HG02981 (cell line): Measurements from ENCODE around the gene ACAD8.
"Not testable (repeated sequence)": the region's sequence is repeated elsewhere in the genome, so short reads cannot be mapped to it uniquely, and the experiment has no call there.

Source experiments
- ATAC-seq: cut with Tn5 transposase; IDR thresholded peaks from one replicate; pipeline ENCODE4 v1.9.1; 2021; ENCODE audit warnings: mild to moderate bottlenecking, moderate library complexity; ENCODE audit not compliant: unreplicated experiment

ACAD8 gene

DNA sequence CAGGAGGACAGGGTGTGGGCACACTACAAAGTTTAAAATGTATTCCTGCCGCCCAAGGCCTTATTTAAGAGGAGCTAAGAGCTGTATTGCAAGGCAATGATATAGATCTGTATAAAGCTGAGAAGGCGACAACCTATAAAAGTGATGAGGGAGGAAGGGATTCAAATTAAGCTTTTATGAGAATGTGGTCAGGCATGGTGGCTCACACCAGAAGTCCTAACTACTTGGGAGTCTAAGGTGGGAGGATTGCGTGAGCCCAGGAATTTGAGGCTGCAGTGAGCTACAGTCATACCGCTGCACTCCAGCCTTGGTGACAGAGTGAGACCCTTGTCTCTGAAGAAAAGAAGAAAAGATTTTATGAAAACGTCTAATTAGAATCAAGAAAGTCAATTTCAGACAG, 13.1 kb downstream of the ACAD8 start:
- ATAC-seq, result no peak

DNA sequence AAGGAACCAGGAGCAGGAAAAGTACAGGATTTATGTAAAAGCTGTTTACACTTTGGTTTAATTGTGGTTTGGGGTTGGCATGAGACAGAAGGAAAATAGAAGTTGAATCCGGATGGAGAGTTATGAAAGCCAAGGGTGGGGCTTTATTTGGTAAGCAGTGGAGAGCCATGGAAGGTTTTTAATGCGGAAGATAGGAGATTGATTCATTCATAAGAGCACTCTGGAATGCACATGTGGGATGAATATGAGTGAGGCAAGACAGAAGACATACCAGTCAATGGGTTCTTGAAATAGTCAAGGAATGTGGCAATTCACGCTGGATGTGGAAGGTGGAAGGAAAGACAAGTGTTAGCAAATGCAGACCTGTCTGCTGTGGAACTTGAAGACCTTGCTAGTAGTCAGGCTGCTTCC, 13.5 kb downstream of the ACAD8 start:
- ATAC-seq, result no peak

GRCh38 chr11:134267461-134267860, 14.1 kb downstream of the ACAD8 start:
- ATAC-seq, result no peak

DNA sequence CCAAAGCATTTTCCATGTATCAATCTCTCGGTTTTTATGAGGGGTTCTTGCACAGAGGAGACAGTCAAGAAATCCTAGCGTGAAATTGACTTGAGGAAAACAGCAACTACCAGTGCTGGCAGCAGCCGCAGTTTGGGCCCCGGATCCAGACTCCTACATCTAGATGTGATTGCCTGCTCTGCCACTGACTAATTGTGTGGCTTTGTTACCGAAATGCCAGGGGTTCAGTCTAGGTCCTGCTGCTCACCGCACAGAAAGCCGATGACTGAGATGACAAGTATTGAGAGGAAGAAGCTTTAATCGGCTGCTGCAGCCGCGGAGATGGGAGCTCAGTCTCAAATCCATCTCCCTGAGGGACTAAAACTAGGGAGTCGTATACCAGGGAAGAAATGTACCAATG, 14.6 kb downstream of the ACAD8 start:
- no peak for ATAC-seq

DNA sequence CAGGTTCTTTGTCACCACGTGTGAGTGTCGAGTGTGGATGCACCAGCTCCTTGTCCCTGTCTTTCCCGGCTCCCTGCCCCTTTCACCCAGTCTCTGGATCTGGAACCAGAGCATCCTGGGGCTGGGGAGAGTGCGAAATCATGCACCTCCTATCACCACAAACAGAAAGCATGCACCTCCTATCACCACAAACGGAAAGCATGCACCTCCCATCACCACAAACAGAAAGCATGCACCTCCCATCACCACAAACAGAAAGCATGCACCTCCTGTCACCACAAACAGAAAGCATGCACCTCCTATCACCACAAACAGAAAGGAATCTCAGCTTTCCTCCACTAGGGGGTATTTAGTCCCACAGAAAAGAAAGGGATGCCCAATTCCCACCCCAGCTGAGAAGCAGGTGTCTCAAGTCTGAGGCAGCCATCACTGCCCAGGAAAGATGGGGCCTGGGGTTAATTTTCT, 16.9 kb downstream of the ACAD8 start:
- ATAC-seq, result no peak

DNA sequence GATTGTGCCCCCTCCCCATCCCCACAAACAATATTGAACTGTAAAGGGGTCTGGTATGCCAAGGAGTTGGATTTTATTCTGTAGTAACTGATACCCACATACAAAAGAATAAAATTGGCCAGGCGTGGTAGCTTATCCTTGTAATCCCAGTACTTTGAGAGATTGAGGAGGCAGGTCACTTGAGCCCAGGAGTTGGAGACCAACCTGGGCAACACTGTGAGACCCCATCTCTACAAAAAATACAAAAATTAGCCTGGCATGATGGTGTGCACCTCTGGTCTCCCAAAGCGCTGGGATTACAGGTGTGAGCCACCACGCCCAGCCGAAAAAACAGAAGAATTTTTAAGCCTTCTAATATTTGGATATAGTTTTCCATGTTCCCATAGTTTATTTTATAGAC, 18.6 kb downstream of the ACAD8 start:
- ATAC-seq, result no peak

GRCh38 chr11:134272381-134273316, 19.3 kb downstream of the ACAD8 start:
- ATAC-seq, result no peak

- no peak for ATAC-seq
Observed at GRCh38 chr11:134273317-134273712, 19.9 kb downstream of the ACAD8 start.

DNA sequence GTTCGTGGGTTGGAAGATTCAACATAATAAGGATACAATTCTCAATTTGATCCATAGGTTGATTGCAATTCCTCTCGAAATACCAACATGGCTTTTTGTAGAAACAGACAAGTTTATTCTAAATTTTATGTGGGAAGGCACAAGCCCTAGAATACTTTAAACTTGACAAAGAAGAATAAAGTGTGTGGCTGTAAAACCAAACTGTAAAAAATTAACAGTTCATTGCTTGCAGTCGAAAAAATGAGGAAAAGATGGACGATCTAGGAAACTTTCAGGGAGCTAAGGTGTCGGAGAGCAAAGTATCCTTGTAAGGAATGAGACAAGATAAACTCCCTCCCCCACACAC, 21.8 kb downstream of the ACAD8 start:
- no peak for ATAC-seq

GRCh38 chr11:134275534-134276395, 22.4 kb downstream of the ACAD8 start, which contains the start of gene GLB1L3:
Gene GLB1L3 (plus strand): TSS chr11:134276379. CDS start chr11:134276741, 362 bp downstream.
- peak; percentile 75 for ATAC-seq

GRCh38 chr11:134276396-134277182, 23.2 kb downstream of the ACAD8 start:
- peak; percentile 17 for ATAC-seq

DNA sequence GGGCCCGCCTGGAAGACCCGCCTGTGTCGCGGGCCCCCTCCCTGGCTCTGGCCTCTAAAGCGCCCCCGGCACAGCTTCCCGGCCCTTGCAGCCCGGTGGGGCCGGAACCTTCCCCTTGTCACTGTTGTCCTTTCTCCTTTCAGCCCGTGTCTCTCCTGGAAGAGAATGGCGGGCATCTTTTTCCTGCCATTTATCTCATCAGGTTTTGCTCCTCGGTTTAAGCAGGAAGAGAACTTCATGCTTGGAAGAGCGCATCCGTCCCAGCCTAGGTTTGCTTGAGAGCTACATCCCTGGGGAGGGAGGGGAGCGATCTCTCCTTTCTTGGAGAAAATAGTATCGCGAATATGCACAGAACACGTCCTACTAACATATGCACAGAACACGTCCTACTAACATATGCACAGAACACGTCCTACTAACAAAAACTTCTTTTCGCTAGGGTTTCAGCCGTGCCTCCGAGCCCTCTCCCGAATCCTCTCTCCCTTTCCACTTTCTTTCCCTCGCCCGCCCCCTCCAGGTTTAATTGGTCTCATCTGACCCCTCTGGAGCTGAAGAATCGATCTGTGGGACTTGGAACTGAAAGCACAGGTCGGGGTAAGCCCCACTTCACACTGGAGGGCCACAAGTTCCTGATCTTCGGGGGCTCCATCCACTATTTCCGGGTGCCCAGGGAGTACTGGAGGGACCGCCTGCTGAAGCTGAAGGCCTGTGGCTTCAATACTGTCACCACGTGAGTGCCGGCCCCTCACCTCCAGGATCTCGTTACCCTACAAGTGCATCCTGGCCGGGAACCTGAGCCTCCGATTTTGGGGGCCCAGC, 24.0 kb downstream of the ACAD8 start:
- no peak for ATAC-seq

- ATAC-seq, result no peak
Observed at GRCh38 chr11:134278356-134278755, 25.0 kb downstream of the ACAD8 start.

GRCh38 chr11:134281635-134282034, 28.3 kb downstream of the ACAD8 start:
- ATAC-seq, result not testable (repeated sequence)

DNA sequence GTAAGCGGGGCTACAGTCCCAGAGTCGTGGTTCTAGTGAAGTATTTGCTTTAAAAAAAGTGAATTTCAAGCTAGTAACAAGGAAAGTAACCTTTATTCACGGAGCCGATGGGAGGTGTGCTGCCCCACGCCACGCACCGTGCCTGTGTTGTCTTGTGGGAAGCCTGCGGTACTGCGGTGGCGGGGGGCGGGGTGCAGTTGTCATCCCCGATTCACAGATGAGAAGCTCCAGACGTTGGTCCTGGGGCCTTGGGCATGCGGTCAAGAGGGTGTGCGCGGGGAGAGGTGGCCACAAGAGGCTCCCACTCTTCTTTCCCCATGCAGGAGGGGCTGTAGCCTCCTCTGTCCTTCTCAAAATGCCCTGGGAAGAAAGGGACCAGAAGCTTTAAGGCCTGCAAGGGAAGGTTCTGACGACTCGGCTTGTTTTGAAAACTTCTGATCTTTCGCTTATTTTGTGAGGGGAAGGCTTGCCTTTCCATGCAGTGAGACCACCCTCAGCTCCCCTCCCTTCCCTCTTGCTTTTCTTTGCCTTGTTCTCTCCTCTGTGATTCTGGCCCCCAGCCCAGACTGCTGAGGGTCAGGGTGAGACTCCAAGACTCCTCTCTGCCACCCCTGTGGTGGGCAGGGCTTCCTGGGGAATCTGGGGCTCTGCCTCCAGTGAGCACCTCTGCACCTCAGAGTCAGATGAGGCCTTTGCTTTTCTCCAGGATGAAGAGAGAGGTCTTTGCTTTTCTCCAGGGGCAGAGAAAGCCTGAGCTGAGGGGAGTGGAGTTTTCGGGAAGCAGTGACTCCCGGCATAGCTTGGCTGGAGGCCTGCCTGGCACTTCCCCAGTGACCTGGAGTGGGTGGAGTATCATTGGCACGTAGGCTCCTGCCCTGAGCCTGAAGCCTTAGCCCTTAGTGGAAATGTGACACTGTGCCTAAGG, 29.0 kb downstream of the ACAD8 start:
- ATAC-seq, result no peak

GRCh38 chr11:134283461-134284230, 30.3 kb downstream of the ACAD8 start:
- ATAC-seq, result no peak

GRCh38 chr11:134284349-134284748, 31.0 kb downstream of the ACAD8 start:
- not testable (repeated sequence) for ATAC-seq

DNA sequence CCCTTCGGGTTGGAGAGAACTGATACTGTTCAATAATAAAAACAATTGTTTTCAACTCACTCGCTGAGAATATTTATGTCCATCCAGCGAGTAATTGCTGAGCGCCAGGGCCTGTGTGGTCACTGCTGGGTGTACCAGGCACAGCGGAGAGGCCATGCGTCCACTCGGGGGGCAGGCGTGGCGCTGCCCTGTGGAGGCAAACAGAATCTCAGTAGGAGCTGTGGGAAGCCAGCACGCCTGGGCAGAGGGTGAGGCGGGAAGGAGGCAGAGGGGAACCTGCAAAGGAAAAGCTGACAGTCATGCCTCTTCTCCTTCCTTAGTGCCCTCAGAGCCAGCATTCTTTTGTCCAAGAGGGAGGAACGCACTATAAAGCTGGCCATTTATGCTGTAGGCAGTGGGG, 34.2 kb downstream of the ACAD8 start:
- ATAC-seq, result no peak
